Calu3 (cell line): ENCODE data around the gene GBA2. TPM values are rescaled to one million over a fixed set of nuclear protein-coding genes. Genes with fewer than 3 reads are reported as not detected.

Experiments
- BruUV-seq: library from RNA; stranded (reverse); fragments of 400-500 nt; replicated peaks from 2 replicates; lab custom pipeline; 2021; lab: Mats Ljungman, UMichigan
- CTCF ChIA-PET: fragments of 300-600 bp; sonication (Branson Sonifier 250); formaldehyde crosslinking; loops from one replicate; lab custom pipeline; 2022; ENCODE audit warnings: antibody characterized with exemption; lab: Charles Lee
- DNase-seq: peaks from one replicate; pipeline ENCODE4 v3.0.0; 2022
- H3K27ac Mint-ChIP-seq: one replicate; pipeline ENCODE4 v1.8.0; 2022; ENCODE audit warnings: mixed read lengths; ENCODE audit not compliant: unreplicated experiment
- H3K27me3 Mint-ChIP-seq: one replicate; pipeline ENCODE4 v1.8.0; 2022; ENCODE audit warnings: mixed read lengths; ENCODE audit not compliant: unreplicated experiment
- H3K36me3 Mint-ChIP-seq: one replicate; pipeline ENCODE4 v1.8.0; 2022; ENCODE audit warnings: mild to moderate bottlenecking, moderate library complexity, mixed read lengths; ENCODE audit not compliant: insufficient read depth, unreplicated experiment
- H3K4me1 Mint-ChIP-seq: one replicate; pipeline ENCODE4 v1.8.0; 2022; ENCODE audit warnings: mild to moderate bottlenecking, low read depth, mixed read lengths; ENCODE audit not compliant: unreplicated experiment
- H3K4me3 Mint-ChIP-seq: one replicate; pipeline ENCODE4 v1.8.0; 2022; ENCODE audit warnings: mild to moderate bottlenecking, low read depth, moderate library complexity, mixed read lengths; ENCODE audit not compliant: unreplicated experiment
- H3K9me3 Mint-ChIP-seq: one replicate; pipeline ENCODE4 v1.8.0; 2022; ENCODE audit warnings: low read depth, mixed read lengths; ENCODE audit not compliant: unreplicated experiment
- intact Hi-C: fragments of 100-400 bp; cut with micrococcal nuclease; formaldehyde crosslinking; loops from one replicate; pipeline ENCODE4 v1.10.0; 2022; ENCODE audit not compliant: unreplicated experiment
- total RNA-seq: library from RNA; stranded (reverse); gene quantifications from 2 replicates; pipeline ENCODE4 v1.2.3, GENCODE V29; 2022
- TF ChIP-seq, protein P1 (sequence below): fragments of 200-600 bp; IDR thresholded peaks from one replicate; pipeline ENCODE4 v1.8.0; 2022; ENCODE audit warnings: antibody characterized with exemption; ENCODE audit not compliant: unreplicated experiment

GBA2 gene
- total RNA-seq, 1 experiment from 2014 or later = 62.7 TPM

DNA sequence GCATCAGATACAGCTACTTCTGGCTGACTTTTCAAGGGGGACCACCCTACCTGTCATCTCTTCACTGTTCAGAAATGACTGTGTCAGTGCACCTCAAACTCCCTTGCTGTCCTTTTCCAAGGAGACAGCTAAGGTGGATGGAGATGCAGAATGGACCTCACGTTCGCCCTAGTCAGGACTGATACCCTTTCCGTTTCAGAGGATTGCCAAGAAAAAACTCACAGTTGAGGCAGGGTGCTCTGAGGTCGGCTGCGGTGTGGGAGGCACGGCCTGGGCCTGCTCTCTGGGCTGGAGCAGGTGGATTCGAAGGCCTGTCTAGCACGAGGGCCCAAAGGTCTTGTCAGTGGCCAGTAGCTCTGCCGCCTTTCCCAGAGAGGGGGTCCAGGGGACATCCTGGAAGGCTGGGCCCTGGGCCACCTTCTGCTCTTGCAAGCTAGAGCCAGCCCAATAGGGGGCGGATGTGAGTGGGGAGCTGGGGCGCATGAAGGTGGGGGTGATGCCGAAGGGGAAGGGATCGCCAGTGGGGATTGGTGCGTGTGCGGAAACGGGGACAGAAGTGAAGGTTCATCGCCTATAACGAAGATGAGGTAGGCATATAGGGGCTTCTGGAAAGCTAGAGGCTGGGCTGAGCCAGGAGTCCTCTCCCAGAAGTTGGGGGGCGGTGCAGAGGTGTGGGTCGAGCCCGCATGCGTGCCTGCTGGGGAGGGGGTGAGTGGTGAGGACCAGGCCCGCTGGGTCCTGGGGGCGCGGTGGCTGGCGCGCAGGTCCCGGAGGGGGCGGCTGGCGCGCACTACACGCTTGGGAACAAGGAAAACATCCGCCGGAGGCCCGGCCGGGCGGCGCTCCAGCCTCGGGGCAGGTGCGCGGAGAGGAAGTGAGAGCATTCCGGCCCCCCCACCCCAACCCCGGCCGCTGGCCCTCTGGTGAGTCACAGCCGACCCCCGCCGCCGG is 7.5 kb upstream of the GBA2 start:
- intact Hi-C loops = no loop called here
- peak overlapping the region; percentile 89 for H3K4me3 Mint-ChIP-seq
- peak; percentile 80 for DNase-seq
- TF ChIP-seq, protein P1, sequence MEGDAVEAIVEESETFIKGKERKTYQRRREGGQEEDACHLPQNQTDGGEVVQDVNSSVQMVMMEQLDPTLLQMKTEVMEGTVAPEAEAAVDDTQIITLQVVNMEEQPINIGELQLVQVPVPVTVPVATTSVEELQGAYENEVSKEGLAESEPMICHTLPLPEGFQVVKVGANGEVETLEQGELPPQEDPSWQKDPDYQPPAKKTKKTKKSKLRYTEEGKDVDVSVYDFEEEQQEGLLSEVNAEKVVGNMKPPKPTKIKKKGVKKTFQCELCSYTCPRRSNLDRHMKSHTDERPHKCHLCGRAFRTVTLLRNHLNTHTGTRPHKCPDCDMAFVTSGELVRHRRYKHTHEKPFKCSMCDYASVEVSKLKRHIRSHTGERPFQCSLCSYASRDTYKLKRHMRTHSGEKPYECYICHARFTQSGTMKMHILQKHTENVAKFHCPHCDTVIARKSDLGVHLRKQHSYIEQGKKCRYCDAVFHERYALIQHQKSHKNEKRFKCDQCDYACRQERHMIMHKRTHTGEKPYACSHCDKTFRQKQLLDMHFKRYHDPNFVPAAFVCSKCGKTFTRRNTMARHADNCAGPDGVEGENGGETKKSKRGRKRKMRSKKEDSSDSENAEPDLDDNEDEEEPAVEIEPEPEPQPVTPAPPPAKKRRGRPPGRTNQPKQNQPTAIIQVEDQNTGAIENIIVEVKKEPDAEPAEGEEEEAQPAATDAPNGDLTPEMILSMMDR = peak; percentile 67
- no peaks in the 10 kb centered on the region for H3K9me3 Mint-ChIP-seq
- H3K27ac Mint-ChIP-seq = peak overlapping the region; percentile 65
- no peaks in the 10 kb centered on the region for H3K27me3 Mint-ChIP-seq
- CTCF ChIA-PET = interaction anchor here (0.6 to 1.2 kb wide), 5 partner anchors 21 to 1186 kb away, joined by 4 to 6 read pairs (median 4); partner anchors contain the start of genes CREB3 and TLN1
- H3K4me1 Mint-ChIP-seq = peaks cover 30% of the 10 kb centered on the region
- H3K36me3 Mint-ChIP-seq = peaks cover 51% of the 10 kb centered on the region
- BruUV-seq = TSS peak; percentile 29

DNA sequence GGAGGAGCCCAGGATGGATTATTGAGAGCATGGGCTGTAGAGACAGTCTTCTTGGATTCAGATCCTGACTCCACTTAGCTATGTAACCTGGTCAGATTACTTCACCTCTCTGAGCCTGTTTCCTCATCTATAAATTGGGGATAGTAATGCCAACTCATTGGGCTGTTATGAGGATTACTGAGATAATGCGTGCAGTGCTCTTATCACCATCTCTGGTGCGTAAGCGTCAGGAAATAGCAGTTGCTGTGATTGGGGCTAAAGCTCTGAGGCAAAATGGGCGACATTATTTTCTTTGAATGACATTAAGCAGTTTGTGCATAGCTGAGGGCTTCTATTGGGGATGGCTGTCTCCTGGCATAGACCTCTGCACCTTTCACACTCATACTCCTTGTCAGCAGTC is 6.0 kb upstream of the GBA2 start:
- H3K4me3 Mint-ChIP-seq = no peak overlapping the region
- intact Hi-C loops = no loop called here
- TF ChIP-seq, protein P1 = no peak
- no TSS peak for BruUV-seq
- H3K9me3 Mint-ChIP-seq = no peaks in the 10 kb centered on the region
- CTCF ChIA-PET = no interaction called here
- H3K36me3 Mint-ChIP-seq = peaks cover 41% of the 10 kb centered on the region
- no peak overlapping the region for H3K27ac Mint-ChIP-seq
- H3K4me1 Mint-ChIP-seq = peaks cover 20% of the 10 kb centered on the region
- no peaks in the 10 kb centered on the region for H3K27me3 Mint-ChIP-seq
- DNase-seq = no peak

DNA sequence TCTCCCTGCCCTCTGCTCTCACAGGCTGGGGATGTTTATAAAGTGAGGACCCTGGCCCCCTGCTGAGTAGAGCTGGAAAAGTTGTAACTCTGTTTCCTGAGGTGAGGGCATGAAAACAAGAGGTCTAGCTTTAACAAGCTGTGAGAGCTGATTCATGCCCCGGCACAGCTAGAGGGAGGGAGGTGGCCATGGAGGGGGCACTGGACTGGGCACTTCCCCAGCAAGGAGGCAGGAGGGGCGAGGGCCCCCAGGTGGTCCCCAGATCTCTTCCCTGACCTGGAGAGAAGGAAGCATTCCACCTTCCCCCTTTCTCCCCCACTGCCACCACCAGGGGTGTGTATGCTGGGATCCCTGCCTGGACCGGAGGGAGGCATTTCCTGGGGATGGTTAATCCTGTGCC is 5.2 kb upstream of the GBA2 start, which contains the start of gene MSMP:
MSMP (minus strand) TSS at position 13 of the 400 bp plus-strand sequence. CDS start 147 bp downstream, outside the sequence.
- no peak within 1 kb of the TSS for H3K27ac Mint-ChIP-seq
- TF ChIP-seq, protein P1 = no peak
- no peak within 1 kb of the TSS for H3K4me3 Mint-ChIP-seq
- no peaks in the 10 kb centered on the region for H3K27me3 Mint-ChIP-seq
- DNase-seq = no peak
- CTCF ChIA-PET = no interaction called here
- intact Hi-C loops = no loop called here
- H3K9me3 Mint-ChIP-seq = no peaks in the 10 kb centered on the region
- H3K36me3 Mint-ChIP-seq = peaks cover 44% of the 10 kb centered on the region
- BruUV-seq = no TSS peak
- peaks cover 12% of the 10 kb centered on the region for H3K4me1 Mint-ChIP-seq

DNA sequence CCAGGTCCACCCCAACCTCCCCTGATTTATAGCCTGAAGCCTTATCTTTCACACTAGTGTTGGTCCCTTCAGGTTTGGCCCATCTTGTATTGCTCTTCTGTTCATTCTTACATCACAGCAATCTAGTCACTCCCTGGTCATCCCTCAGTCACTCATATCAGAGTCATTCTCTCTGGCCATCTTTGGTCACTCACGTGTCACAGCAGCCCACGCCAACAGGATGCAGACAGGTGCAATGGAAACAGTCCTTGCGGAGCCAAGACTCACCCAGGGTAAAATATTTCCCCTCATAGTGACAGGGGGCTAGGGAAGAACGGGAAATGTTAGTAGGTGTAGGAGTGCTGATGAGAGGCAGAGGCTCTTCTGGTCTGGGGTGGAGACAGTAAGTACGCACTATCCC is 4.4 kb upstream of the GBA2 start:
- CTCF ChIA-PET = no interaction called here

More for the DNA sequence above, 4.4 kb upstream of the GBA2 start:
- Mint-ChIP-seq H3K4me1 (peaks cover 4% of the 10 kb centered on the region), H3K4me3 (no peak overlapping the region), H3K36me3 (peaks cover 46% of the 10 kb centered on the region), H3K9me3 (no peaks in the 10 kb centered on the region), H3K27me3 (no peaks in the 10 kb centered on the region), H3K27ac (no peak overlapping the region)
- intact Hi-C loops = no loop called here
- no peak for DNase-seq
- TF ChIP-seq, protein P1 = no peak
- no TSS peak for BruUV-seq
